HG03097 (cell line): ENCODE results near the gene CCDC190.
A peak's percentile ranks its signal among the peaks of the same experiment; 100 is the strongest.
"Not testable (repeated sequence)": the region's sequence is repeated elsewhere in the genome, so short reads cannot be mapped to it uniquely, and the experiment has no call there.

Experiments used
- ATAC-seq: cut with Tn5 transposase; IDR thresholded peaks from one replicate; pipeline ENCODE4 v1.9.1; 2021; ENCODE audit not compliant: unreplicated experiment, low FRiP score

CCDC190 gene

GRCh38 chr1:162838863-162839262, 22.1 kb downstream of the CCDC190 start:
- ATAC-seq: no peak

GRCh38 chr1:162835157-162835899, 25.6 kb downstream of the CCDC190 start:
- peak; percentile 84 for ATAC-seq

GRCh38 chr1:162832470-162832869, 28.5 kb downstream of the CCDC190 start:
- no peak for ATAC-seq

GRCh38 chr1:162829268-162829667, 31.7 kb downstream of the CCDC190 start:
- ATAC-seq: no peak

- no peak for ATAC-seq
These were observed 37.0 kb downstream of the CCDC190 start for GRCh38 chr1:162823771-162824525.

GRCh38 chr1:162823231-162823630, 37.7 kb downstream of the CCDC190 start:
- no peak for ATAC-seq

- ATAC-seq: no peak
These were observed 38.4 kb downstream of the CCDC190 start for GRCh38 chr1:162822391-162823200.

- ATAC-seq: not testable (repeated sequence)
These were observed 42.3 kb downstream of the CCDC190 start for GRCh38 chr1:162818666-162819065.

- ATAC-seq: not testable (repeated sequence)
These were observed 42.8 kb downstream of the CCDC190 start for GRCh38 chr1:162818136-162818535.

GRCh38 chr1:162812357-162812756, 48.6 kb downstream of the CCDC190 start:
- not testable (repeated sequence) for ATAC-seq

GRCh38 chr1:162807503-162807902, 53.5 kb downstream of the CCDC190 start:
- ATAC-seq: not testable (repeated sequence)
